ENCODE data around the gene C10orf62. TPM values are rescaled to one million over a fixed set of nuclear protein-coding genes. Genes with fewer than 3 reads are reported as not detected.

Gene C10orf62
- polyA plus RNA-seq, 1 donor (not counting 4 experiments of a cell fraction or from before 2014, with no cell fraction given) = not detected

GRCh38 chr10:97571622-97572021 is 17.9 kb upstream of the C10orf62 start:
- TF ChIP-seq CTCF (optimal IDR thresholded peaks at IDR 0.05 in 1 of 3, IDR thresholded peaks at IDR 0.05 in 1 of 3, conservative IDR thresholded peaks at IDR 0.05 in 1 of 3; ENCODE audit: extremely low read depth in 1 of 3, insufficient read depth in 2 of 3, low read length in 3 of 3) (no peak), EZH2 (IDR thresholded peaks at IDR 0.05; ENCODE audit: low read length) (no peak)
- peak overlapping the region; percentile 80 for H3K9ac ChIP-seq (ENCODE audit: control insufficient read depth, extremely low read depth, insufficient read depth, low read length)
- H3K4me1 ChIP-seq (ENCODE audit: control insufficient read depth, extremely low read depth, insufficient read depth, low read length) = peaks cover 63% of the 10 kb centered on the region
- H4K20me1 ChIP-seq (ENCODE audit: control insufficient read depth, extremely low read depth, insufficient read depth, low read length) = peaks cover 2% of the 10 kb centered on the region
- H3K4me2 ChIP-seq (ENCODE audit: control insufficient read depth, extremely low read depth, insufficient read depth, low read depth, low read length) = peak overlapping the region; percentile 92
- peak overlapping the region in 2 of 3 experiments; percentile 30 to 37 for H3K4me3 ChIP-seq (ENCODE audit: control insufficient read depth in 2 of 3, extremely low read depth in 1 of 3, insufficient read depth in 2 of 3, low read depth in 1 of 3, low read length in 3 of 3)
- H2AFZ ChIP-seq (ENCODE audit: control insufficient read depth, low read length) = no peak overlapping the region
- FAIRE-seq (peak; percentile 100), DNase-seq (ENCODE audit: low read depth, low spot score) (peak; percentile 97)
- H3K27me3 ChIP-seq (ENCODE audit: control insufficient read depth, extremely low read depth, insufficient read depth, low read length) = no peaks in the 10 kb centered on the region
- no peaks in the 10 kb centered on the region for H3K9me1 ChIP-seq (ENCODE audit: control insufficient read depth, extremely low read depth, insufficient read depth, low read length)
- no peaks in the 10 kb centered on the region for H3K9me3 ChIP-seq (ENCODE audit: control insufficient read depth, low read depth, low read length)
- H3K79me2 ChIP-seq (ENCODE audit: control insufficient read depth, insufficient read depth, low read length) = no peaks in the 10 kb centered on the region
- peaks cover 5 to 13% of the 10 kb centered on the region in 2 experiments for H3K36me3 ChIP-seq (ENCODE audit: control insufficient read depth in 2 of 2, extremely low read depth in 1 of 2, insufficient read depth in 2 of 2, low read length in 2 of 2)
- H3K27ac ChIP-seq (ENCODE audit: control insufficient read depth, insufficient read depth, low read length) = peak overlapping the region; percentile 92
- dilution Hi-C loops (cut with MboI; ENCODE audit: extremely low pct_ligation_motif_present, low sequenced_read_pairs) = no loop called here

GRCh38 chr10:97572214-97572989 is 17.1 kb upstream of the C10orf62 start, which contains the start of gene ANKRD2:
ANKRD2 (plus strand) TSS chr10:97572779; CDS start chr10:97572789, 10 bp downstream.
- peak within 1 kb of the TSS in 2 of 3 experiments; percentile 27 to 37 for H3K4me3 ChIP-seq (ENCODE audit: control insufficient read depth in 2 of 3, extremely low read depth in 1 of 3, insufficient read depth in 2 of 3, low read depth in 1 of 3, low read length in 3 of 3)
- no peak for TF ChIP-seq EZH2 (IDR thresholded peaks at IDR 0.05; ENCODE audit: low read length)
- TF ChIP-seq CTCF (optimal IDR thresholded peaks at IDR 0.05 in 1 of 3, IDR thresholded peaks at IDR 0.05 in 1 of 3, conservative IDR thresholded peaks at IDR 0.05 in 1 of 3; ENCODE audit: extremely low read depth in 1 of 3, insufficient read depth in 2 of 3, low read length in 3 of 3) = peak; percentile 95 to 97 (median 96)
- dilution Hi-C loops (cut with MboI; ENCODE audit: extremely low pct_ligation_motif_present, low sequenced_read_pairs) = no loop called here
- H3K9ac ChIP-seq (ENCODE audit: control insufficient read depth, extremely low read depth, insufficient read depth, low read length) = peak within 1 kb of the TSS; percentile 80
- H3K36me3 ChIP-seq (ENCODE audit: control insufficient read depth in 2 of 2, extremely low read depth in 1 of 2, insufficient read depth in 2 of 2, low read length in 2 of 2) = peaks cover 5 to 13% of the 10 kb centered on the region in 2 experiments
- H3K4me1 ChIP-seq (ENCODE audit: control insufficient read depth, extremely low read depth, insufficient read depth, low read length) = peaks cover 60% of the 10 kb centered on the region
- peak within 1 kb of the TSS; percentile 74 for H2AFZ ChIP-seq (ENCODE audit: control insufficient read depth, low read length)
- peak within 1 kb of the TSS; percentile 92 for H3K4me2 ChIP-seq (ENCODE audit: control insufficient read depth, extremely low read depth, insufficient read depth, low read depth, low read length)
- DNase-seq (ENCODE audit: low read depth, low spot score) = no peak
- no peaks in the 10 kb centered on the region for H3K27me3 ChIP-seq (ENCODE audit: control insufficient read depth, extremely low read depth, insufficient read depth, low read length)
- no peaks in the 10 kb centered on the region for H4K20me1 ChIP-seq (ENCODE audit: control insufficient read depth, extremely low read depth, insufficient read depth, low read length)
- no peak for FAIRE-seq
- no peaks in the 10 kb centered on the region for H3K9me1 ChIP-seq (ENCODE audit: control insufficient read depth, extremely low read depth, insufficient read depth, low read length)
- H3K27ac ChIP-seq (ENCODE audit: control insufficient read depth, insufficient read depth, low read length) = peak within 1 kb of the TSS; percentile 92
- H3K79me2 ChIP-seq (ENCODE audit: control insufficient read depth, insufficient read depth, low read length) = no peaks in the 10 kb centered on the region
- H3K9me3 ChIP-seq (ENCODE audit: control insufficient read depth, low read depth, low read length) = no peaks in the 10 kb centered on the region

Data from keratinocyte (primary cell).